Fibroblast of peridontal ligament (primary cell): ENCODE results near the gene MFF.
"Not testable (repeated sequence)": the region's sequence is repeated elsewhere in the genome, so short reads cannot be mapped to it uniquely, and the experiment has no call there.

ENCODE experiments used
- DNase-seq: peaks from one replicate; pipeline ENCODE4 v3.0.0-alpha.2; 2010; ENCODE audit errors: extremely low read depth

Gene MFF

GRCh38 chr2:227377467-227378351, 52.7 kb downstream of the MFF start:
- no peak for DNase-seq

GRCh38 chr2:227378371-227378782, 53.3 kb downstream of the MFF start:
- no peak for DNase-seq

- no peak for DNase-seq
Measured at GRCh38 chr2:227379095-227379494, 54.0 kb downstream of the MFF start, which contains the start of gene TM4SF20. Gene TM4SF20 (minus strand): TSS chr2:227379306. CDS start chr2:227379268, 38 bp downstream.

- not testable (repeated sequence) for DNase-seq
Measured at GRCh38 chr2:227382241-227382835, 57.3 kb downstream of the MFF start.

GRCh38 chr2:227383686-227384085, 58.6 kb downstream of the MFF start:
- DNase-seq, result peak; percentile 46

- no peak for DNase-seq
Measured at GRCh38 chr2:227386630-227387029, 61.6 kb downstream of the MFF start.

- not testable (repeated sequence) for DNase-seq
Measured at GRCh38 chr2:227387583-227387982, 62.5 kb downstream of the MFF start, which contains the start of gene SCYGR1. Gene SCYGR1 (minus strand): TSS chr2:227387949. CDS start chr2:227387949, 0 bp downstream.

- peak; percentile 98 for DNase-seq
Measured at GRCh38 chr2:227388537-227389011, 63.5 kb downstream of the MFF start.

- no peak for DNase-seq
Measured at GRCh38 chr2:227389231-227389630, 64.2 kb downstream of the MFF start.

- no peak for DNase-seq
Measured at GRCh38 chr2:227389661-227390060, 64.6 kb downstream of the MFF start.

- no peak for DNase-seq
Measured at GRCh38 chr2:227390468-227391256, 65.6 kb downstream of the MFF start.

GRCh38 chr2:227394401-227394800, 69.3 kb downstream of the MFF start:
- no peak for DNase-seq

- no peak for DNase-seq
Measured at GRCh38 chr2:227395556-227395955, 70.5 kb downstream of the MFF start.

GRCh38 chr2:227397562-227397961, 72.5 kb downstream of the MFF start:
- no peak for DNase-seq

- no peak for DNase-seq
Measured at GRCh38 chr2:227398684-227399670, 73.9 kb downstream of the MFF start.

GRCh38 chr2:227401550-227401949, 76.5 kb downstream of the MFF start:
- DNase-seq, result no peak

GRCh38 chr2:227402321-227402720, 77.3 kb downstream of the MFF start:
- no peak for DNase-seq

GRCh38 chr2:227402959-227403358, 77.9 kb downstream of the MFF start:
- DNase-seq, result no peak

- no peak for DNase-seq
Measured at GRCh38 chr2:227404585-227405271, 79.7 kb downstream of the MFF start.
